Stimulated activated CD8-positive, alpha-beta memory T cell treated with anti-CD3 and anti-CD28 coated beads, Interleukin-2, amount 100 ng/mL, for 1 hour (primary cell): Measurements from ENCODE around the gene FADS2.
"Not testable (repeated sequence)": the region's sequence is repeated elsewhere in the genome, so short reads cannot be mapped to it uniquely, and the experiment has no call there.

Experiments used
- DNase-seq, 2 donors: peaks; one replicate each; pipeline ENCODE4 v3.0.0-alpha.2; 2020; ENCODE audit warnings: low read depth in 2 of 2

FADS2 gene

GRCh38 chr11:61868571-61869428 is 40.7 kb downstream of the FADS2 start:
- DNase-seq = no peak

- DNase-seq = no peak
Measured at GRCh38 chr11:61869429-61869707, 41.3 kb downstream of the FADS2 start.

- DNase-seq = no peak
Measured at GRCh38 chr11:61869708-61870451, 41.8 kb downstream of the FADS2 start.

GRCh38 chr11:61870541-61871031 is 42.5 kb downstream of the FADS2 start:
- no peak for DNase-seq

DNA sequence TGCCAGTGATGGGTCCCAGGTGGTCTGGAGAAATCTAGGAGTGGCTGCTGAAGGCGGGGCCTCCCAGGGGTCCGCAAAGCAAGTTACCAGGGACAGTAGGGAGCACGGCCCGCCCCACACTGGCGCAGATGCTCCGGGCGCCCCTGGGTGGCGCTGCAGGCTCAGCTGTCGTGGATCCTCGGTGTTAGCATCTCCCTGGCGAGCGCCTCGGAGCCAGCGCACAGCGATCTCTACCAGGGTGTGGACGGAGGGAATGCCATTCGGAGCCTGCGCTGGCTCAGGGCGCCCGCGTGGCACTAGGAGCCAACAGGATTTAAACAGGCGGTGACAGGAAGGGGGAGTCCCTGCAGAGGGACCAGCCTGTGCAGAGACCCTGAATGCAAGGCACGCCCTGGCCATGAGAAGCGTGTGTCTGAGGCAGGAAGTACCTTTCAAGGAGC is 43.1 kb downstream of the FADS2 start:
- DNase-seq = peak; percentile 24 to 45

- DNase-seq = no peak
Measured at GRCh38 chr11:61872935-61873565, 45.0 kb downstream of the FADS2 start.

- no peak for DNase-seq
Measured at GRCh38 chr11:61873588-61874376, 45.7 kb downstream of the FADS2 start.

DNA sequence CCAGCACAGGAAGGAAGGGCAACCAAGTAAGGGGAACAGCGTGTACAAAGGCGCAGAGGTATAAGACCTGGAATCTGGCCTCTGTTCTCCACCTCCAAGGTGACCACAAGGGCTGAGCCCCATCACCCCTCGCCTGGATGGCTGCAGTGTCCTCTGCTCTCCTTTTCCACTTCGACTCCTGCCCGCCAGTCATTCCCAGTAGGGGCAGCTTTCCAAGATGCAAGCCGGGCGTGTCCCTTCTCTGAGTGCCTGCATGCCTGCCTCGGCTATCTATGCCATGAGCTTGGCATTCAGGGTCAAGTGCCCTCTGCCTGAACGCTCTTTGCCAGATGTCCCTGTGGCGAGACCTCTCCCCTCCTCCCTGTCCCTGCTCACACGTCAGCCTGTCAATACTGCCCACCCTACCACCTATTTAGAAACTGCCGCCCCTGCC is 46.3 kb downstream of the FADS2 start:
- DNase-seq = no peak

GRCh38 chr11:61874853-61875252 is 46.8 kb downstream of the FADS2 start:
- no peak for DNase-seq

DNA sequence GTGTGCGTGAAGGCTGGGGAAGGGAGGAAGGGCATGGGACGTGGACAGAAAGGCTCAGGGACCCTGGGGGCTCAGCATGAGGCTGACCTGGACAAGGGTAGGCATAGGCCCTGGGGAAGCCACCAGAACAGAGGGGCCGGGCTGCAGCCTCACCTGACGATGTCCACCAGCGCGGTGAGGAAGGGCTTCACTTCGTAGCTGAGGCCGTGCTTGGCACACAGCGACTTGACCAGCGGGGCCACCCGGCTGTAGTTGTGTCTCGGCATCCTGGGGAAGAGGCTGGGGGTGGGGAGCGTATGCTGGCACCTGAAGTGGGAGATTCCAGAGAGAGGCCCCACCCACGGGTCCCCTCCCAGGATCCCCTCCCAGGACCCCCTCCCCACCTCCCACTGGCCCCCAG is 47.6 kb downstream of the FADS2 start:
- no peak for DNase-seq

DNA sequence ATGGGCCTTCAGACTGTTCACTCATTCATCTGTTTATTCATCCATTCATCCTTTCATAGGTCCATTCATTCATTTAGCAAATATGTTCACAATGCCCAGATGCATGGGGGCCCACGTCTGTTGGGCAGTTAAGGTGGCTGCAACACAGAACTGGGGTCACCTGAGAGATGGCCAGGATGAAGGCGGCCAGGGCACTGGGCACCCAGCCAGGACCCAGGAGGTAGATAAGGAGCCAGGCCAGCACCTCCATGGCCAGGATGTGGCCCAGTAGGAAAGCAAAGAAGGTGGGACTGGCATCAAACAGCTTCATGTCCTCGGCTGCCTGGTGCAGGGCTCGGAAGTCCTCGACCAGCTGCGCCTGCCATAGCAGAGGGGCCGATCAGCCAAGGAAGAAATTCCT is 51.1 kb downstream of the FADS2 start:
- no peak for DNase-seq

GRCh38 chr11:61880031-61880430 is 51.9 kb downstream of the FADS2 start:
- DNase-seq = no peak

DNA sequence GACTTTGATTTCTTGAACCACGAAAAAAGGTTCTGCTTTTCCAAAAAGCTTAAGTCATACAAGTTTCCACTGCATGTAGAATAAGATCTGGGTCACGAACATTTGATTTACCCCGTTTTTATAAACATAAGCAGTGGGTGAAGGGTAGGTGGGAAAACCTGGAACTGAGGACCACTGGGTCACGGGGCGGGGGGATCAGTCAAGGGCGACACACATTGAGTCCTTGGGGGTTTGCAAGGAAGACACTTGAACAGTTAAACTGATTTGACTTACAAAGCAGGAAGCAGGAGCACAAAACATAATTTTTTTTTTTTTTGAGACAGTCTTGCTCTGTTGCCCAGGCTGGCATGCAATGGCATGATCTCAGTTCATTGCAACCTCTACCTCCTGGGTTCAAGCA is 52.4 kb downstream of the FADS2 start:
- no peak for DNase-seq

DNA sequence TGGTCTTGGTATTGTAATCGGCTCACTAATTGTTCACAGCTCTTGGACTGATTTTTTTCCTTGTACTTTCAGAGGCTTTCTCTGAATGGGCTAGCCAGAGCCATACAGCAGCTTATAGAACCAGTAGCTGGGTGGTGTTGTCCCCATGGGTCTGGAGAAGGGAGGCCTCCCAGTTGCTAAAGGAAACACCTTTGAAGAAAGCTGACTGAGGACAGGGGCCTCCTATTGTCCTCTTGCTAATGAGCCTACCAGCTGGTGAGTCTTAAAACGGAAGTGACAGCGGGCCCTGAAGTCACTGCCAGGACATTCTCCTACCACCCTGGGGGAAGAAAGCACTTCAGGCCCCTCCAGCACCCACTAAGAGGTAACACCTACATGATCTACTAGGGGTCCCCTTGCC is 53.3 kb downstream of the FADS2 start:
- DNase-seq = no peak

DNA sequence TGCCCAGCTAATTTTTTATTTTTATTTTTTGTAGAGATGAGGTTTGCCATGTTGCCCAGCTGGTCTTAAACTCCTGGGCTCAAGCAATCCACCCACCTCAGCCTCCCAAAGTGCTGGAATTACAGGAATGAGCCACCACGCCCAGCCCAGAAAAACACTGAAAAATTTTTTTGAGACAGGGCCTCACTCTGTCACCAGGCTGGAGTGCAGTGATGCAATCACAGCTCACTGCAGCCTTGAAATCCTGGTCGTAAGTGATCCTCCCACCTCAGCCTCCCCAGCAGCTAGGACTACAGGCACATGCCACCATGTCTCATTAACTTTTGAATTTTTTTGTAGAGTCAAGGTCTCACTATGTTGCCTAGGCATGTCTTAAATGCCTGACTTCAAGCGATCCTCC is 54.2 kb downstream of the FADS2 start:
- DNase-seq = not testable (repeated sequence)

DNA sequence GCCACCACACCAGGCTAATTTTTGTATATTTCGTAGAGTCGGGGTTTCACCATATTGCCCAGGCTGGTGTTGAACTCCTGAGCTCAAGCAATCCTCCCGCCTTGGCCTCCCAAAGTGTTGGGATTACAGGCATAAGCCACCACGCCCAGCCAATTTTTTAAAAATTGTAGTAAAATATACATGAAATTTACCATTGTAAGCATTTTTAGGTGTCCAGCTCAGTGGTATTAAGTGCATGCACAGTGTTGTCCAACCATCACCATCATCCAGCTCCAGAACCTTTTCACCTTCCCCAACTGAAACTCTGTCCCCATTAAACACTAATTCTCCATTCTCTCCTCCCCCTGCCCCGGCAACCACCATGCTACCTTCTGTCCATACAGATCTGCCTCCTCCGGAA is 54.8 kb downstream of the FADS2 start:
- DNase-seq = no peak

GRCh38 chr11:61883327-61883726 is 55.2 kb downstream of the FADS2 start:
- DNase-seq = no peak

- no peak for DNase-seq
Measured at GRCh38 chr11:61883947-61884346, 55.8 kb downstream of the FADS2 start.

GRCh38 chr11:61885166-61885778 is 57.2 kb downstream of the FADS2 start:
- no peak for DNase-seq

DNA sequence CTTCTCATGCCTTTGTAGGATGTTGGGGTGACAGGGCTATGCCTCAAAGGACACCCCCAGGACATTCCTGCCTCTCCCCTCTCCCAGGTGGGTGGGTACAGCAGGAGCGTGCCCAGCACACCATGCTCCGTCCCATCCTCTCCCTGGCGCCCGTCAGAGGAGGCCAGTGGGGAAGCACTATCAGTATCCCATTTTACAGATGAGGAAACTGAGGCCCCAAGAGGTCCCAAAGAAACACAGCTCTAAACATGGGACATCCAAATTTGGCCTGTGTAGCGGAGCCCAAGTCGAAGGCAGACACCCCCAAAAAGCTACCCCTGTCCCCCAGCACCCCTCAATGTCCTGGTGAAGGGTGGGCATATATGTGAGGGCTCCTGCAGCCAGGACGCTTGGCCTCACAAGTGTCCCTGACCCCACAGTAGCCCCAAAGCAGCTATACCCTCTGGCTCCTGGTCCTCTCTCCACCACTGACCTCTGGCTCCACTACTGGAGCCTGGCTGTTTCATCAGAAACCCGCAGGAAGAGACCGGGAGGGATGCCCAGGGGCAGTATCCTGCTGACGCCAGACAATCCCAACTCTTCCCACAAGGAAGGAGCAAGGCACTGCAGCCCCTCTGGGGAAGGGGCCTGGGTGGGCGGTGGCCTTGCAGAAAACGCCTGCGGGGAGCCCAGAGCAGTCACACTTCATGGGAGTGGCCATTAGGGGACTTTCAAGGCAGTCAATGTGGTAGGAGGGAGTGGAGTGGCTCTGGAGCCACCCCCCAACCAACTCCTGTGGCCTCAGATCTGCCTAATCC is 57.9 kb downstream of the FADS2 start:
- no peak for DNase-seq

DNA sequence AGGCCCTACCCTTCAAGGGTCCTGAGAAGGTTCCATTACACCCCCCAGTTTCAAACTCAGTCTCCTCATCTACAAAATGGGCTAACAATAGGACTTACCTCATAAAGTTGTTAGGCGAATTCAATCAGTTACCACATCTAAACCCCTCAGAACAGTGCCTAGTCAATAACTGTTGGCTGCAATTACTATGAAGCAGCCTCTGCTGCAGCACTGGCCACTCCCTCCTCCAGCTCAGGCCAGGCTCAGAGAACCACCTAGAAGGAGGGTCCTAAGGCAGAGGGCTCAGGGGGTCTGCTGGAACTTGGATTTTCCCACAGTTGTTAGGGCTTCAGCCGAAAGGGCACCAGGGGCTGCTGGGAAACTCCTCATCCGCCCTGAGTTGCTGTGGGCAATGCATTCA is 58.5 kb downstream of the FADS2 start:
- DNase-seq = no peak
